Fibroblast of lung (primary cell): ENCODE results near the gene SEC14L2.

Source experiments
- CTCF ChIP-seq, 2 donors: IDR thresholded peaks in 1 of 2; conservative IDR thresholded peaks in 1 of 2; 1 replicate in 1 of 2; 2 replicates in 1 of 2; pipeline ENCODE4 v1.5.1; 2011 to 2012; ENCODE audit warnings: low read length in 2 of 2, control low read depth in 1 of 2, inconsistent platforms in 1 of 2, low read depth in 1 of 2, mild to moderate bottlenecking in 1 of 2
- EZH2 ChIP-seq: IDR thresholded peaks from 2 replicates; pipeline ENCODE4 v1.5.1; 2012; ENCODE audit warnings: low read length, control low read depth, mild to moderate bottlenecking; ENCODE audit errors: missing control alignments

DNA sequence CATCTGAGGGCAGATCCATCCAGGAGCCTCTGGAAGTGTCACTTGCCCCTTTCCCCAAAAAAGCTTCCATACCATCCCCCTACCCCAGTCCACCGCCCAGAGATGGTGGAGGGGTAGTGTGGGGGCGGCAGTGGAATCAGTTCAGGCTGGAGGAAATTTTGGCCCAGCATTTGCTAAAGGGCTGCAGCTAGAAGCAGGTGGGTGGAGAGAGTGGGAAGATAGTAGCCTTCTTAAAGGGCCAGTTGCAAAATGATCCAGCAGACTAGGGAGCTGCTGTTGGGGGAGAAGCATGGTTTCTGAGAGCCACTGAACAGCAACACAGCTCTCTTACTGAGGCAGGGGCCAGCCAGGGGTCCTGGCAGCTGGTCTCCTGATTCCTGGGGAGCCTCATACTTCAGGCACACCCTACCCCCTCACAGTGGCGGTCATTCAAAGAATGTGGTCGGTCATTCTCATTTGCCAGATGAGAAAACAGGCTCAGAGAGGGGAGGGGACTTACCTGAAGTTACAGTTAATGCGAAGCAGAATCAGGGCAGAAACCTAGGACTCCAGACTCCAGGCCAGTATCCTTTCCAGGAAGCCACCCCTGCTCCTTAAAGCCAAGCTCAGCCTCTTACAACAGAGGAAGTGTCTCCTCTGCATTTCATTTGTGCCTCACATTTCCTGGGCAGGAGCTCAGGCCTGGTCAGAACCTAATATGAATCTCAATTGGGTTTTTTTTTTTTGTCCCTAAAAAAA, 5.4 kb downstream of the SEC14L2 start:
- no peak for TF ChIP-seq CTCF (conservative IDR thresholded peaks at IDR 0.05 in 1 of 2, IDR thresholded peaks at IDR 0.05 in 1 of 2; ENCODE audit: low read depth in 1 of 2, low read length in 2 of 2)
- no peak for TF ChIP-seq EZH2
